ENCODE data around the gene ITGB3. TPM values are rescaled to one million over a fixed set of nuclear protein-coding genes. Genes with fewer than 3 reads are reported as not detected.
A peak's percentile ranks its signal among the peaks of the same experiment; 100 is the strongest.

ITGB3 gene
- total and polyA plus RNA-seq, 9 of the 15 experiments (the other 6 are each of a cell fraction or from before 2014, with no cell fraction given): 0.08 to 2.6 (median 0.62) TPM; not detected in 1

- TF ChIP-seq KAT8 (IDR thresholded peaks at IDR 0.05; ENCODE audit: low read depth): no peak
- TF ChIP-seq SAFB2 (IDR thresholded peaks at IDR 0.05; ENCODE audit: borderline replicate concordance, low read depth, low read length, severe bottlenecking): no peak
- TF ChIP-seq ETV1 (tag; conservative IDR thresholded peaks at IDR 0.05; ENCODE audit: low read depth): peak; percentile 88
- 0 out of 4 replicates have a peak, but pooled peaks have one; percentile 29 to 33 for TF ChIP-seq TEAD1 (CRISPR knock-in tag; IDR thresholded peaks at IDR 0.05)
- TF ChIP-seq JUND (IDR thresholded peaks at IDR 0.05; ENCODE audit: borderline replicate concordance, low read depth, low read length): peak; percentile 44; the same call in 1 of the 2 replicates
- TF ChIP-seq JUND (tag; IDR thresholded peaks at IDR 0.05; ENCODE audit: borderline replicate concordance, low read depth, low read length): no peak; the same call in 2 of the 3 replicates
- TF ChIP-seq RNF2 (IDR thresholded peaks at IDR 0.05): no peak
- 0 out of 2 replicates have a peak, but pooled peaks have one; percentile 14 for TF ChIP-seq MYC (IDR thresholded peaks at IDR 0.05; ENCODE audit: low read depth, low read length)
- no peak for TF ChIP-seq MYC (CRISPR knock-in tag; IDR thresholded peaks at IDR 0.05; ENCODE audit: borderline replicate concordance, low read depth)
- no peak for TF ChIP-seq ZNF449 (CRISPR knock-in tag; IDR thresholded peaks at IDR 0.05)
- no peak for TF ChIP-seq RBM25 (IDR thresholded peaks at IDR 0.05; ENCODE audit: low read depth, low read length, severe bottlenecking)
- no peak for TF ChIP-seq POLR3G (IDR thresholded peaks at IDR 0.05; ENCODE audit: extremely low read depth, insufficient read length, insufficient replicate concordance)
- TF ChIP-seq PTBP1 (IDR thresholded peaks at IDR 0.05; ENCODE audit: low read depth, low read length): no peak
- TF ChIP-seq, protein P1, sequence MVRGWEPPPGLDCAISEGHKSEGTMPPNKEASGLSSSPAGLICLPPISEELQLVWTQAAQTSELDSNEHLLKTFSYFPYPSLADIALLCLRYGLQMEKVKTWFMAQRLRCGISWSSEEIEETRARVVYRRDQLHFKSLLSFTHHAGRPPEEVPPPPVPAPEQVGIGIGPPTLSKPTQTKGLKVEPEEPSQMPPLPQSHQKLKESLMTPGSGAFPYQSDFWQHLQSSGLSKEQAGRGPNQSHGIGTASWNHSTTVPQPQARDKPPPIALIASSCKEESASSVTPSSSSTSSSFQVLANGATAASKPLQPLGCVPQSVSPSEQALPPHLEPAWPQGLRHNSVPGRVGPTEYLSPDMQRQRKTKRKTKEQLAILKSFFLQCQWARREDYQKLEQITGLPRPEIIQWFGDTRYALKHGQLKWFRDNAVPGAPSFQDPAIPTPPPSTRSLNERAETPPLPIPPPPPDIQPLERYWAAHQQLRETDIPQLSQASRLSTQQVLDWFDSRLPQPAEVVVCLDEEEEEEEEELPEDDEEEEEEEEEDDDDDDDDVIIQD (CRISPR knock-in tag; IDR thresholded peaks at IDR 0.05): no peak
- TF ChIP-seq POLR2H (tag; IDR thresholded peaks at IDR 0.05; ENCODE audit: low read depth): no peak
- no peak for TF ChIP-seq EP400 (IDR thresholded peaks at IDR 0.05)
- no peak for TF ChIP-seq THAP7 (CRISPR knock-in tag; IDR thresholded peaks at IDR 0.05)
- TF ChIP-seq, protein P2, sequence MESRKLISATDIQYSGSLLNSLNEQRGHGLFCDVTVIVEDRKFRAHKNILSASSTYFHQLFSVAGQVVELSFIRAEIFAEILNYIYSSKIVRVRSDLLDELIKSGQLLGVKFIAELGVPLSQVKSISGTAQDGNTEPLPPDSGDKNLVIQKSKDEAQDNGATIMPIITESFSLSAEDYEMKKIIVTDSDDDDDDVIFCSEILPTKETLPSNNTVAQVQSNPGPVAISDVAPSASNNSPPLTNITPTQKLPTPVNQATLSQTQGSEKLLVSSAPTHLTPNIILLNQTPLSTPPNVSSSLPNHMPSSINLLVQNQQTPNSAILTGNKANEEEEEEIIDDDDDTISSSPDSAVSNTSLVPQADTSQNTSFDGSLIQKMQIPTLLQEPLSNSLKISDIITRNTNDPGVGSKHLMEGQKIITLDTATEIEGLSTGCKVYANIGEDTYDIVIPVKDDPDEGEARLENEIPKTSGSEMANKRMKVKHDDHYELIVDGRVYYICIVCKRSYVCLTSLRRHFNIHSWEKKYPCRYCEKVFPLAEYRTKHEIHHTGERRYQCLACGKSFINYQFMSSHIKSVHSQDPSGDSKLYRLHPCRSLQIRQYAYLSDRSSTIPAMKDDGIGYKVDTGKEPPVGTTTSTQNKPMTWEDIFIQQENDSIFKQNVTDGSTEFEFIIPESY (CRISPR knock-in tag; IDR thresholded peaks at IDR 0.05): no peak
Measured at GRCh38 chr17:47279062-47279801, 25.6 kb downstream of the ITGB3 start (continued).
